HepG2 (cell line): ENCODE results near the gene ARID3C. TPM values are rescaled to one million over a fixed set of nuclear protein-coding genes. Genes with fewer than 3 reads are reported as not detected.

Experiments used
- ARID4A ChIP-seq: sonication (generic); formaldehyde crosslinking; IDR thresholded peaks from 2 replicates; pipeline ENCODE4 v1.5.0; 2020; ENCODE audit warnings: mild to moderate bottlenecking, missing genetic modification reagents, borderline replicate concordance
- ATF5 ChIP-seq: sonication (generic); formaldehyde crosslinking; IDR thresholded peaks from 2 replicates; pipeline ENCODE4 v1.4.0; 2020; ENCODE audit warnings: mild to moderate bottlenecking, low read depth, missing genetic modification reagents
- HNRNPL ChIP-seq: fragments of 200-400 bp; formaldehyde crosslinking; IDR thresholded peaks from 2 replicates; pipeline ENCODE4 v1.6.1; 2017; ENCODE audit warnings: mild to moderate bottlenecking, low read depth, low read length
- KIAA2018 ChIP-seq: sonication (generic); formaldehyde crosslinking; IDR thresholded peaks from 2 replicates; pipeline ENCODE4 v1.5.0; 2020; ENCODE audit warnings: mild to moderate bottlenecking, missing genetic modification reagents, borderline replicate concordance
- MBD4 ChIP-seq: IDR thresholded peaks from 2 replicates; pipeline ENCODE4 v1.6.1; 2012; ENCODE audit warnings: low read length, inconsistent platforms, borderline replicate concordance
- MTA3 ChIP-seq: sonication (generic); formaldehyde crosslinking; IDR thresholded peaks from 2 replicates; pipeline ENCODE4 v1.4.0; 2020; ENCODE audit warnings: missing genetic modification reagents
- PHF5A ChIP-seq: IDR thresholded peaks from one replicate; pipeline ENCODE4 v1.6.1; 2018; ENCODE audit warnings: low read depth, missing genetic modification reagents; ENCODE audit not compliant: unreplicated experiment
- PLSCR1 ChIP-seq: sonication (generic); formaldehyde crosslinking; IDR thresholded peaks from 2 replicates; pipeline ENCODE4 v1.5.0; 2020; ENCODE audit warnings: missing genetic modification reagents, mild to moderate bottlenecking, borderline replicate concordance
- ZFP82 ChIP-seq: sonication (generic); formaldehyde crosslinking; IDR thresholded peaks from 2 replicates; pipeline ENCODE4 v1.5.1; 2020; ENCODE audit warnings: mild to moderate bottlenecking, missing genetic modification reagents, borderline replicate concordance
- ZFY ChIP-seq: sonication (generic); formaldehyde crosslinking; IDR thresholded peaks from 2 replicates; pipeline ENCODE4 v1.4.0; 2020; ENCODE audit warnings: missing genetic modification reagents
- ZNF138 ChIP-seq: sonication (generic); formaldehyde crosslinking; IDR thresholded peaks from 2 replicates; pipeline ENCODE4 v1.5.0; 2020; ENCODE audit warnings: mild to moderate bottlenecking, low read depth, missing genetic modification reagents
- ZNF30 ChIP-seq: sonication (generic); formaldehyde crosslinking; IDR thresholded peaks from 2 replicates; pipeline ENCODE4 v1.5.0; 2020; ENCODE audit warnings: mild to moderate bottlenecking, missing genetic modification reagents
- ZSCAN20 ChIP-seq: sonication (generic); formaldehyde crosslinking; IDR thresholded peaks from 2 replicates; pipeline ENCODE4 v1.4.0; 2020; ENCODE audit warnings: missing genetic modification reagents, mild to moderate bottlenecking, borderline replicate concordance
- polyA plus RNA-seq, 8 experiments: library from polyadenylated mRNA; depleted of rRNA in 3 of 8; stranded (reverse) in 7 of 8; unstranded in 1 of 8; fragments of >200 nt; fragmentation: Illumina TruSeq in 4 of 8; extraction: Trizol in 4 of 8; gene quantifications; 2 replicates each; pipeline versions ENCODE4 v1.2.1 to v1.2.3, GENCODE V29; 2011 to 2016; ENCODE audit warnings: low read depth in 4 of 8, missing spikeins in 1 of 8, mixed read lengths in 1 of 8; ENCODE audit not compliant: insufficient read depth in 1 of 8
- total RNA-seq, 5 experiments: library from RNA; depleted of rRNA; stranded (reverse); fragments of >200 nt; fragmentation: Illumina TruSeq; extraction: Trizol; gene quantifications; 2 replicates each; pipeline ENCODE4 v1.2.3, GENCODE V29; 2016; ENCODE audit warnings: low read depth in 1 of 5

ARID3C gene
- total and polyA plus RNA-seq, 2 of the 13 experiments (the other 11 are each of a cell fraction or from before 2014, with no cell fraction given): not detected

GRCh38 chr9:34644766-34645314, 16.0 kb upstream of the ARID3C start (continued):
- TF ChIP-seq ARID4A (CRISPR knock-in tag): peak; percentile 30; the same call in 1 of the 2 replicates
- no peak for TF ChIP-seq PHF5A
- no peak for TF ChIP-seq ZFP82 (CRISPR knock-in tag)
- no peak for TF ChIP-seq ZNF138
- TF ChIP-seq MBD4: no peak
- no peak for TF ChIP-seq ZNF30
- no peak for TF ChIP-seq PLSCR1 (CRISPR knock-in tag)
- TF ChIP-seq HNRNPL: no peak
- no peak for TF ChIP-seq KIAA2018 (CRISPR knock-in tag)
- no peak for TF ChIP-seq ZSCAN20 (CRISPR knock-in tag)
- no peak for TF ChIP-seq ATF5 (CRISPR knock-in tag)
- TF ChIP-seq MTA3: no peak
- TF ChIP-seq ZFY (CRISPR knock-in tag): no peak; the same call in 1 of the 2 replicates
